ENCODE measurements around the gene ROR2. TPM values are rescaled to one million over a fixed set of nuclear protein-coding genes. Genes with fewer than 3 reads are reported as not detected.

Gene ROR2
- total and polyA plus RNA-seq, 4 donors = 0.13 to 0.84 (median 0.52) TPM

GRCh38 chr9:91681461-91682305, 268.3 kb downstream of the ROR2 start:
- no peak overlapping the region for H3K4me3 ChIP-seq (ENCODE audit: low read depth in 1 of 3, low read length in 3 of 3)
- TF ChIP-seq TAF1 (conservative IDR thresholded peaks at IDR 0.05) (no peak), CTCF (IDR thresholded peaks at IDR 0.05; ENCODE audit: low read depth, low read length, missing input control) (peak; percentile 68), JUND (IDR thresholded peaks at IDR 0.05) (no peak), RAD21 (IDR thresholded peaks at IDR 0.05) (peak; percentile 79 to 86), GABPA (IDR thresholded peaks at IDR 0.05 in 1 of 2, conservative IDR thresholded peaks at IDR 0.05 in 1 of 2) (no peak), ZBTB33 (IDR thresholded peaks at IDR 0.05) (no peak), FOXA2 (IDR thresholded peaks at IDR 0.05) (no peak)
- H3K4me1 ChIP-seq (ENCODE audit: control insufficient read depth in 4 of 4, insufficient read depth in 4 of 4, low read length in 3 of 4) = peaks cover 0 to 4% (median 0%) of the 10 kb centered on the region in 4 donors
- no peaks in the 10 kb centered on the region for H3K9me3 ChIP-seq (ENCODE audit: control insufficient read depth in 4 of 4, low read length in 3 of 4)
- WGBS = 38% methylated on average over 43 of the region's 43 CpGs
- no peak overlapping the region for H3K9ac ChIP-seq (ENCODE audit: low read depth in 1 of 2, low read length in 2 of 2)
- DNase-seq (ENCODE audit: low spot score) = peak; percentile 68
- peaks cover 0 to 2% (median 0%) of the 10 kb centered on the region in 4 donors for H3K27me3 ChIP-seq (ENCODE audit: control insufficient read depth in 4 of 4, insufficient read depth in 4 of 4, low read length in 3 of 4)
- H3K36me3 ChIP-seq (ENCODE audit: control insufficient read depth in 4 of 4, insufficient read depth in 3 of 4, low read depth in 1 of 4, low read length in 3 of 4) = no peaks in the 10 kb centered on the region
- H3K27ac ChIP-seq (ENCODE audit: low read depth in 1 of 2, low read length in 2 of 2) = no peak overlapping the region

- H3K4me3 ChIP-seq (ENCODE audit: low read depth in 1 of 3, low read length in 3 of 3) = no peak overlapping the region
- H3K27me3 ChIP-seq (ENCODE audit: control insufficient read depth in 4 of 4, insufficient read depth in 4 of 4, low read length in 3 of 4) = peaks cover 0 to 2% (median 0%) of the 10 kb centered on the region in 4 donors
- no peak overlapping the region for H3K9ac ChIP-seq (ENCODE audit: low read depth in 1 of 2, low read length in 2 of 2)
- H3K4me1 ChIP-seq (ENCODE audit: control insufficient read depth in 4 of 4, insufficient read depth in 4 of 4, low read length in 3 of 4) = peaks cover 0 to 4% (median 0%) of the 10 kb centered on the region in 4 donors
- no peaks in the 10 kb centered on the region for H3K36me3 ChIP-seq (ENCODE audit: control insufficient read depth in 4 of 4, insufficient read depth in 3 of 4, low read depth in 1 of 4, low read length in 3 of 4)
- no peak for DNase-seq (ENCODE audit: low spot score)
- no peak for TF ChIP-seq CTCF (IDR thresholded peaks at IDR 0.05; ENCODE audit: low read depth, low read length, missing input control)
- TF ChIP-seq HNF4A (conservative IDR thresholded peaks at IDR 0.05) = no peak
- no peak for TF ChIP-seq RXRA (IDR thresholded peaks at IDR 0.05)
- TF ChIP-seq FOXA2 (IDR thresholded peaks at IDR 0.05) = no peak
- no peak for TF ChIP-seq MAX (IDR thresholded peaks at IDR 0.05)
- TF ChIP-seq EGR1 (IDR thresholded peaks at IDR 0.05; ENCODE audit: low read depth in 2 of 2) = no peak
- TF ChIP-seq REST (IDR thresholded peaks at IDR 0.05) = no peak
- TF ChIP-seq ZBTB33 (IDR thresholded peaks at IDR 0.05) = no peak
- no peak for TF ChIP-seq TAF1 (conservative IDR thresholded peaks at IDR 0.05)
- no peak for TF ChIP-seq HNF4G (IDR thresholded peaks at IDR 0.05)
- TF ChIP-seq JUND (IDR thresholded peaks at IDR 0.05) = no peak
- no peak for TF ChIP-seq YY1 (IDR thresholded peaks at IDR 0.05)
- no peak for TF ChIP-seq ATF3 (IDR thresholded peaks at IDR 0.05)
- no peak for TF ChIP-seq FOXA1 (IDR thresholded peaks at IDR 0.05)
- no peak for TF ChIP-seq GABPA (IDR thresholded peaks at IDR 0.05 in 1 of 2, conservative IDR thresholded peaks at IDR 0.05 in 1 of 2)
- no peaks in the 10 kb centered on the region for H3K9me3 ChIP-seq (ENCODE audit: control insufficient read depth in 4 of 4, low read length in 3 of 4)
- WGBS = 86% methylated on average over 15 of the region's 15 CpGs
- H3K27ac ChIP-seq (ENCODE audit: low read depth in 1 of 2, low read length in 2 of 2) = no peak overlapping the region
These were observed 269.0 kb downstream of the ROR2 start for GRCh38 chr9:91680998-91681397.

All from liver (tissue), 9 donors.